Measurements from ENCODE around the gene ANO2.

ANO2 gene

GRCh38 chr12:5581019-5581418 lies 364.0 kb downstream of the ANO2 start:
- peak; percentile 36 for TF ChIP-seq CTCF (conservative IDR thresholded peaks at IDR 0.05; ENCODE audit: low read length)
- peak; percentile 86 for DNase-seq (ENCODE audit: low read depth)
- H3K4me3 ChIP-seq (ENCODE audit: low read length): no peak overlapping the region

- H3K4me3 ChIP-seq (ENCODE audit: low read length): no peak overlapping the region
- DNase-seq (ENCODE audit: low read depth): no peak
- TF ChIP-seq CTCF (conservative IDR thresholded peaks at IDR 0.05; ENCODE audit: low read length): no peak
Measured at GRCh38 chr12:5578775-5579174, 366.3 kb downstream of the ANO2 start.

- H3K4me3 ChIP-seq (ENCODE audit: low read length): no peak overlapping the region
- no peak for TF ChIP-seq CTCF (conservative IDR thresholded peaks at IDR 0.05; ENCODE audit: low read length)
- DNase-seq (ENCODE audit: low read depth): no peak
Measured at GRCh38 chr12:5577741-5578140, 367.3 kb downstream of the ANO2 start.

GRCh38 chr12:5577211-5577612 lies 367.8 kb downstream of the ANO2 start:
- TF ChIP-seq CTCF (conservative IDR thresholded peaks at IDR 0.05; ENCODE audit: low read length): no peak
- no peak for DNase-seq (ENCODE audit: low read depth)
- no peak overlapping the region for H3K4me3 ChIP-seq (ENCODE audit: low read length)

- H3K4me3 ChIP-seq (ENCODE audit: low read length): no peak overlapping the region
Measured at GRCh38 chr12:5575987-5576386, 369.1 kb downstream of the ANO2 start.

GRCh38 chr12:5575232-5575631 lies 369.8 kb downstream of the ANO2 start:
- DNase-seq (ENCODE audit: low read depth): no peak
- no peak for TF ChIP-seq CTCF (conservative IDR thresholded peaks at IDR 0.05; ENCODE audit: low read length)
- no peak overlapping the region for H3K4me3 ChIP-seq (ENCODE audit: low read length)

More at GRCh38 chr12:5575987-5576386, 369.1 kb downstream of the ANO2 start:
- DNase-seq (ENCODE audit: low read depth): no peak
- no peak for TF ChIP-seq CTCF (conservative IDR thresholded peaks at IDR 0.05; ENCODE audit: low read length)

GRCh38 chr12:5573390-5573789 lies 371.7 kb downstream of the ANO2 start:
- no peak for TF ChIP-seq CTCF (conservative IDR thresholded peaks at IDR 0.05; ENCODE audit: low read length)
- H3K4me3 ChIP-seq (ENCODE audit: low read length): no peak overlapping the region
- no peak for DNase-seq (ENCODE audit: low read depth)
